ENCODE data around the gene KAZN.

The KAZN gene

GRCh38 chr1:14648896-14649855, 50.7 kb downstream of the KAZN start:
- DNase-seq: no peak

- no peak for DNase-seq
Measured at GRCh38 chr1:14649976-14650375, 51.5 kb downstream of the KAZN start.

- DNase-seq: no peak
Measured at GRCh38 chr1:14650951-14651350, 52.5 kb downstream of the KAZN start.

- DNase-seq: no peak
Measured at GRCh38 chr1:14652840-14653239, 54.4 kb downstream of the KAZN start.

GRCh38 chr1:14653461-14653960, 55.0 kb downstream of the KAZN start:
- no peak for DNase-seq

- DNase-seq: no peak
Measured at GRCh38 chr1:14654554-14654953, 56.1 kb downstream of the KAZN start.

GRCh38 chr1:14655385-14655784, 56.9 kb downstream of the KAZN start:
- DNase-seq: no peak

GRCh38 chr1:14656384-14656937, 58.0 kb downstream of the KAZN start:
- peak; percentile 16 for DNase-seq

- no peak for DNase-seq
Measured at GRCh38 chr1:14658642-14659041, 60.2 kb downstream of the KAZN start.

- no peak for DNase-seq
Measured at GRCh38 chr1:14659913-14660312, 61.4 kb downstream of the KAZN start.

- peak; percentile 71 for DNase-seq
Measured at GRCh38 chr1:14660801-14661200, 62.3 kb downstream of the KAZN start.

- DNase-seq: peak; percentile 71
Measured at GRCh38 chr1:14661222-14661621, 62.7 kb downstream of the KAZN start.

- DNase-seq: no peak
Measured at GRCh38 chr1:14662116-14662515, 63.6 kb downstream of the KAZN start.

- DNase-seq: no peak
Measured at GRCh38 chr1:14663773-14664172, 65.3 kb downstream of the KAZN start.

GRCh38 chr1:14666373-14666772, 67.9 kb downstream of the KAZN start:
- no peak for DNase-seq

GRCh38 chr1:14666962-14667650, 68.6 kb downstream of the KAZN start:
- no peak for DNase-seq

- DNase-seq: no peak
Measured at GRCh38 chr1:14667651-14667984, 69.1 kb downstream of the KAZN start.

GRCh38 chr1:14668538-14668937, 70.1 kb downstream of the KAZN start:
- no peak for DNase-seq

GRCh38 chr1:14672005-14672404, 73.5 kb downstream of the KAZN start:
- DNase-seq: no peak

GRCh38 chr1:14674030-14674429, 75.5 kb downstream of the KAZN start:
- DNase-seq: peak; percentile 62

- DNase-seq: no peak
Measured at GRCh38 chr1:14676400-14676799, 77.9 kb downstream of the KAZN start.

GRCh38 chr1:14677292-14677971, 78.9 kb downstream of the KAZN start:
- no peak for DNase-seq

- DNase-seq: no peak
Measured at GRCh38 chr1:14678011-14678638, 79.6 kb downstream of the KAZN start.

Measured in MV-4-11 (cell line).